Measurements from ENCODE around the gene DUSP10. TPM values are rescaled to one million over a fixed set of nuclear protein-coding genes. Genes with fewer than 3 reads are reported as not detected.

The DUSP10 gene
- total RNA-seq, 1 experiment from 2014 or later = 2.0 TPM

GRCh38 chr1:221777431-221778072, 35.7 kb upstream of the DUSP10 start:
- Histone ChIP-seq H3K27me3 (replicated peaks; ENCODE audit: control insufficient read depth, insufficient read depth, low read length) (no peaks in the 10 kb centered on the region), H3K4me3 (ENCODE audit: low read depth, low read length) (no peak overlapping the region), H3K36me3 (ENCODE audit: control insufficient read depth, insufficient read depth, low read length) (no peaks in the 10 kb centered on the region), H3K4me1 (0 out of 2 replicates have a peak, but pooled peaks cover 8% of the 10 kb centered on the region), H3K9me3 (no peaks in the 10 kb centered on the region)
- CTCF ChIA-PET = no interaction called here
- no peak for TF ChIP-seq CTCF (IDR thresholded peaks at IDR 0.05; ENCODE audit: insufficient read depth in 1 of 2, low read depth in 1 of 2, low read length in 1 of 2, severe bottlenecking in 1 of 2, unreplicated experiment in 1 of 2)
- Mint-ChIP-seq H3K9me3 (ENCODE audit: unreplicated experiment) (no peaks in the 10 kb centered on the region), H3K4me1 (ENCODE audit: low read depth, unreplicated experiment) (no peaks in the 10 kb centered on the region), H3K36me3 (ENCODE audit: insufficient read depth, unreplicated experiment) (no peaks in the 10 kb centered on the region), H3K4me3 (ENCODE audit: unreplicated experiment) (no peak overlapping the region), H3K27me3 (ENCODE audit: insufficient read depth, unreplicated experiment) (peaks cover 2% of the 10 kb centered on the region), H3K27ac (ENCODE audit: unreplicated experiment) (no peak overlapping the region)
- no TSS peak for BruUV-seq (replicated peaks)
- POLR2A ChIA-PET = no interaction called here
- DNase-seq = no peak
- intact Hi-C loops (cut with micrococcal nuclease; ENCODE audit: unreplicated experiment) = no loop called here

- no peaks in the 10 kb centered on the region for H3K4me1 Mint-ChIP-seq (ENCODE audit: low read depth, unreplicated experiment)
- no TSS peak for BruUV-seq (replicated peaks)
- intact Hi-C loops (cut with micrococcal nuclease; ENCODE audit: unreplicated experiment) = no loop called here
- ChIA-PET POLR2A (no interaction called here), CTCF (no interaction called here)
- Histone ChIP-seq H3K4me1 (0 out of 2 replicates have a peak, but pooled peaks cover 8% of the 10 kb centered on the region), H3K36me3 (ENCODE audit: control insufficient read depth, insufficient read depth, low read length) (no peaks in the 10 kb centered on the region), H3K9me3 (no peaks in the 10 kb centered on the region), H3K27me3 (replicated peaks; ENCODE audit: control insufficient read depth, insufficient read depth, low read length) (no peaks in the 10 kb centered on the region), H3K4me3 (ENCODE audit: low read depth, low read length) (no peak overlapping the region)
- H3K4me3 Mint-ChIP-seq (ENCODE audit: unreplicated experiment) = no peak overlapping the region
- no peak overlapping the region for H3K27ac Mint-ChIP-seq (ENCODE audit: unreplicated experiment)
- H3K9me3 Mint-ChIP-seq (ENCODE audit: unreplicated experiment) = no peaks in the 10 kb centered on the region
- no peak for DNase-seq
- H3K27me3 Mint-ChIP-seq (ENCODE audit: insufficient read depth, unreplicated experiment) = peaks cover 5% of the 10 kb centered on the region
- H3K36me3 Mint-ChIP-seq (ENCODE audit: insufficient read depth, unreplicated experiment) = no peaks in the 10 kb centered on the region
- TF ChIP-seq CTCF (IDR thresholded peaks at IDR 0.05; ENCODE audit: insufficient read depth in 1 of 2, low read depth in 1 of 2, low read length in 1 of 2, severe bottlenecking in 1 of 2, unreplicated experiment in 1 of 2) = no peak
Observed at GRCh38 chr1:221776495-221777301, 34.8 kb upstream of the DUSP10 start.

- ChIA-PET POLR2A (no interaction called here), CTCF (no interaction called here)
- no peaks in the 10 kb centered on the region for H3K36me3 Mint-ChIP-seq (ENCODE audit: insufficient read depth, unreplicated experiment)
- intact Hi-C loops (cut with micrococcal nuclease; ENCODE audit: unreplicated experiment) = no loop called here
- H3K4me1 ChIP-seq = 0 out of 2 replicates have a peak, but pooled peaks cover 8% of the 10 kb centered on the region
- no peak for TF ChIP-seq CTCF (IDR thresholded peaks at IDR 0.05; ENCODE audit: insufficient read depth in 1 of 2, low read depth in 1 of 2, low read length in 1 of 2, severe bottlenecking in 1 of 2, unreplicated experiment in 1 of 2)
- H3K4me3 Mint-ChIP-seq (ENCODE audit: unreplicated experiment) = no peak overlapping the region
- no TSS peak for BruUV-seq (replicated peaks)
- H3K4me3 ChIP-seq (ENCODE audit: low read depth, low read length) = no peak overlapping the region
- no peaks in the 10 kb centered on the region for H3K36me3 ChIP-seq (ENCODE audit: control insufficient read depth, insufficient read depth, low read length)
- H3K27me3 Mint-ChIP-seq (ENCODE audit: insufficient read depth, unreplicated experiment) = peaks cover 8% of the 10 kb centered on the region
- H3K9me3 ChIP-seq = no peaks in the 10 kb centered on the region
- no peak overlapping the region for H3K27ac Mint-ChIP-seq (ENCODE audit: unreplicated experiment)
- no peaks in the 10 kb centered on the region for H3K9me3 Mint-ChIP-seq (ENCODE audit: unreplicated experiment)
- no peak for DNase-seq
- H3K4me1 Mint-ChIP-seq (ENCODE audit: low read depth, unreplicated experiment) = no peaks in the 10 kb centered on the region
- H3K27me3 ChIP-seq (replicated peaks; ENCODE audit: control insufficient read depth, insufficient read depth, low read length) = no peaks in the 10 kb centered on the region
Observed at GRCh38 chr1:221775206-221775605, 33.3 kb upstream of the DUSP10 start.

Data from Caco-2 (cell line).